OCI-LY7 (cell line): ENCODE data around the gene HTR1D. TPM values are rescaled to one million over a fixed set of nuclear protein-coding genes. Genes with fewer than 3 reads are reported as not detected.

Source experiments
- BruUV-seq: library from RNA; stranded (reverse); fragments of 400-500 nt; replicated peaks from 2 replicates; lab custom pipeline; 2021; lab: Mats Ljungman, UMichigan
- CTCF ChIA-PET: fragments of 300-600 bp; sonication (Branson Sonifier 250); formaldehyde crosslinking; loops from one replicate; lab custom pipeline; 2022; ENCODE audit warnings: antibody characterized with exemption; ENCODE audit not compliant: unreplicated experiment; lab: Charles Lee
- POLR2A ChIA-PET: fragments of 300-600 bp; sonication (Branson Sonifier 250); formaldehyde crosslinking; loops from one replicate; lab custom pipeline; 2022; ENCODE audit warnings: antibody characterized with exemption; lab: Charles Lee
- DNase-seq: peaks from one replicate; pipeline ENCODE4 v3.0.0-alpha.2; 2015; ENCODE audit warnings: low spot score
- H2AFZ ChIP-seq: fragments of 200-600 bp; sonication (generic), shearing (Covaris generic); 2 replicates; pipeline ENCODE4 v1.6.1; 2014; ENCODE audit warnings: mild to moderate bottlenecking, antibody characterized with exemption, low read length, moderate library complexity
- H3K27ac ChIP-seq: fragments of 200-600 bp; sonication (generic); 2 replicates; pipeline ENCODE4 v1.5.1; 2014; ENCODE audit warnings: mixed run types, low read depth, mild to moderate bottlenecking, moderate library complexity, low read length, inconsistent platforms; ENCODE audit not compliant: poor library complexity, severe bottlenecking
- H3K36me3 ChIP-seq: fragments of 200-600 bp; sonication (generic); 2 replicates; pipeline ENCODE4 v1.6.1; 2014; ENCODE audit warnings: mild to moderate bottlenecking, antibody characterized with exemption, low read length, moderate library complexity, mixed read lengths; ENCODE audit not compliant: insufficient read depth
- H3K4me1 ChIP-seq: fragments of 200-600 bp; sonication (generic); 2 replicates; pipeline ENCODE4 v1.5.1; 2014; ENCODE audit warnings: mild to moderate bottlenecking, low read length; ENCODE audit not compliant: insufficient read depth, poor library complexity, severe bottlenecking
- H3K4me2 ChIP-seq: fragments of 200-600 bp; sonication (generic); 2 replicates; pipeline ENCODE4 v1.6.1; 2014; ENCODE audit warnings: mild to moderate bottlenecking, low read length
- H3K4me3 ChIP-seq: fragments of 200-600 bp; sonication (generic); 2 replicates; pipeline ENCODE4 v1.5.1; 2014; ENCODE audit warnings: mild to moderate bottlenecking, low read depth, low read length; ENCODE audit not compliant: poor library complexity, severe bottlenecking
- H3K79me2 ChIP-seq: fragments of 200-600 bp; sonication (generic); 2 replicates; pipeline ENCODE4 v1.6.1; 2016; ENCODE audit warnings: low read depth, mild to moderate bottlenecking, low read length, moderate library complexity, mixed read lengths; ENCODE audit not compliant: insufficient read depth
- H3K9me2 ChIP-seq: fragments of 200-600 bp; sonication (generic); 2 replicates; pipeline ENCODE4 v1.6.1; 2016; ENCODE audit warnings: mild to moderate bottlenecking, low read length, mixed read lengths; ENCODE audit not compliant: insufficient read depth
- H3K9me3 ChIP-seq: fragments of 200-600 bp; sonication (generic); 2 replicates; pipeline ENCODE4 v1.6.1; 2014; ENCODE audit warnings: mild to moderate bottlenecking, mixed run types, low read length, mixed read lengths
- H4K20me1 ChIP-seq: fragments of 200-600 bp; sonication (generic); 2 replicates; pipeline ENCODE4 v1.6.1; 2014; ENCODE audit warnings: mild to moderate bottlenecking, antibody characterized with exemption, low read length, moderate library complexity, mixed read lengths; ENCODE audit not compliant: insufficient read depth
- EZH2phosphoT487 ChIP-seq: fragments of 200-600 bp; sonication (generic); IDR thresholded peaks from 2 replicates; pipeline ENCODE4 v1.6.1; 2018; ENCODE audit warnings: low read depth, borderline replicate concordance, mild to moderate bottlenecking, mixed run types, antibody characterized with exemption, low read length, moderate library complexity, mixed read lengths
- intact Hi-C: fragments of 100-400 bp; cut with micrococcal nuclease; formaldehyde crosslinking; loops from one replicate; pipeline ENCODE4 v1.10.0; 2022; ENCODE audit not compliant: unreplicated experiment
- total RNA-seq, 2 experiments: library from RNA; depleted of rRNA in 1 of 2; stranded (reverse); fragments of >200 nt in 1 of 2; shearing (Covaris generic) in 1 of 2; gene quantifications; 2 replicates each; pipeline ENCODE4 v1.2.3, GENCODE V29; 2014 to 2022
- TF ChIP-seq, protein P1 (sequence below): fragments of 200-600 bp; sonication (generic); conservative IDR thresholded peaks from 2 replicates; pipeline ENCODE4 v1.5.1; 2014; ENCODE audit warnings: mild to moderate bottlenecking, antibody characterized with exemption, low read length, moderate library complexity, mixed read lengths

Gene HTR1D
- total RNA-seq, 2 experiments from 2014 or later = not detected

DNA sequence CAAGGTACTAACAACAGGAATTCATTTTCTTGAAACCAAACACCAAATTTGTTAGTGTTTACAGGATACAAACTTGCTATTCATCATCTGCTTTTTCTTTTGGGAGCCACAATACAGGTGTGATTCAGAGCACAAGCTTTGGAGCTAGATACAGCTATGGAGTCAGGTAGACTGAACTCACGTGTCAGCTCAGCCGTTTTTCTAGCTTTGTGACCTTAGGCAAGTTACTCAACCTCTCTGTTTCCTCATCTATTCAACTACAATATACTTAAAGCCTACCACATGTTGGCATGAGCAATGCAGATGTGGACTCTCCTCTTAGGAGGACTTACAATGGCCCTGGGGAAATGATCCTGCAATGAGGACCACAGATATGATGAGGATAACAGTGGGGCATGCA, 6.3 kb downstream of the HTR1D start:
- intact Hi-C loops = loop anchor here (1.0 kb wide), 1 partner anchor 235 kb away; no protein-coding TSS in a partner anchor
- DNase-seq = no peak
- Histone ChIP-seq H3K79me2 (no peaks in the 10 kb centered on the region), H3K4me1 (no peaks in the 10 kb centered on the region), H2AFZ (no peak overlapping the region), H3K36me3 (no peaks in the 10 kb centered on the region), H3K9me2 (no peaks in the 10 kb centered on the region), H3K4me3 (no peak overlapping the region), H3K27ac (no peak overlapping the region), H3K9me3 (no peaks in the 10 kb centered on the region), H3K4me2 (no peak overlapping the region), H4K20me1 (no peaks in the 10 kb centered on the region)
- no TSS peak for BruUV-seq
- POLR2A ChIA-PET = interaction anchor here (0.6 kb wide), 1 partner anchor 240 kb away, joined by 3 read pairs; no protein-coding TSS in a partner anchor
- no peak for TF ChIP-seq EZH2phosphoT487
- TF ChIP-seq, protein P1, sequence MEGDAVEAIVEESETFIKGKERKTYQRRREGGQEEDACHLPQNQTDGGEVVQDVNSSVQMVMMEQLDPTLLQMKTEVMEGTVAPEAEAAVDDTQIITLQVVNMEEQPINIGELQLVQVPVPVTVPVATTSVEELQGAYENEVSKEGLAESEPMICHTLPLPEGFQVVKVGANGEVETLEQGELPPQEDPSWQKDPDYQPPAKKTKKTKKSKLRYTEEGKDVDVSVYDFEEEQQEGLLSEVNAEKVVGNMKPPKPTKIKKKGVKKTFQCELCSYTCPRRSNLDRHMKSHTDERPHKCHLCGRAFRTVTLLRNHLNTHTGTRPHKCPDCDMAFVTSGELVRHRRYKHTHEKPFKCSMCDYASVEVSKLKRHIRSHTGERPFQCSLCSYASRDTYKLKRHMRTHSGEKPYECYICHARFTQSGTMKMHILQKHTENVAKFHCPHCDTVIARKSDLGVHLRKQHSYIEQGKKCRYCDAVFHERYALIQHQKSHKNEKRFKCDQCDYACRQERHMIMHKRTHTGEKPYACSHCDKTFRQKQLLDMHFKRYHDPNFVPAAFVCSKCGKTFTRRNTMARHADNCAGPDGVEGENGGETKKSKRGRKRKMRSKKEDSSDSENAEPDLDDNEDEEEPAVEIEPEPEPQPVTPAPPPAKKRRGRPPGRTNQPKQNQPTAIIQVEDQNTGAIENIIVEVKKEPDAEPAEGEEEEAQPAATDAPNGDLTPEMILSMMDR = no peak
- CTCF ChIA-PET = no interaction called here

GRCh38 chr1:23210351-23210785, 6.9 kb downstream of the HTR1D start:
- Histone ChIP-seq H3K9me3 (no peaks in the 10 kb centered on the region), H4K20me1 (no peaks in the 10 kb centered on the region), H2AFZ (no peak overlapping the region), H3K9me2 (no peaks in the 10 kb centered on the region), H3K4me1 (no peaks in the 10 kb centered on the region), H3K27ac (no peak overlapping the region), H3K4me2 (no peak overlapping the region), H3K4me3 (no peak overlapping the region), H3K79me2 (no peaks in the 10 kb centered on the region), H3K36me3 (no peaks in the 10 kb centered on the region)
- TF ChIP-seq, protein P1 = peak; percentile 75
- TF ChIP-seq EZH2phosphoT487 = no peak
- CTCF ChIA-PET = no interaction called here
- intact Hi-C loops = loop anchor here (1.0 kb wide), 1 partner anchor 234 kb away; no protein-coding TSS in a partner anchor
- peak; percentile 52 for DNase-seq
- POLR2A ChIA-PET = no interaction called here
- no TSS peak for BruUV-seq

DNA sequence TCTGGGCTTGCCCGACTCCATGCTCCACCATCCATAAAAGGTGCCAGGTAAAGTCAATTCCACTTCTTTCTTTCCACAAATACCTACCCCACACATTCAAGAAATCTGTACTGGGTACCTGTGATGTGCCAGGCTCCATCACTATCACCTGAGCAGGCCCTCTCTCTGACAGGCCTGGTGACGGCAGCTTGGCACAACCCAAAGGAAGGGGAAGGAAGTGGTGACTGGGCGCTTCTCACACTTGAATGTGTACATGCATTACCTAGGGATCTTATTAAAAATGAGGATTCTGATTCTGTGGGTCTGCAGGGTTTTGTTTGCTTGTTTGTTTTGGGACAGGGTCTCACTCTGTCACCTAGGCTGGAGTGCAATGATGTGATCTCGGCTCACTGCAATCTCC, 7.5 kb downstream of the HTR1D start:
- Histone ChIP-seq H4K20me1 (no peaks in the 10 kb centered on the region), H3K4me1 (no peaks in the 10 kb centered on the region), H3K9me2 (no peaks in the 10 kb centered on the region), H3K4me3 (no peak overlapping the region), H3K79me2 (no peaks in the 10 kb centered on the region), H3K36me3 (no peaks in the 10 kb centered on the region), H2AFZ (no peak overlapping the region), H3K27ac (no peak overlapping the region), H3K9me3 (no peaks in the 10 kb centered on the region), H3K4me2 (no peak overlapping the region)
- intact Hi-C loops = loop anchor here (1.0 kb wide), 1 partner anchor 233 kb away; no protein-coding TSS in a partner anchor
- ChIA-PET CTCF (no interaction called here), POLR2A (no interaction called here)
- no TSS peak for BruUV-seq
- no peak for DNase-seq
- TF ChIP-seq, protein P1 = no peak
- TF ChIP-seq EZH2phosphoT487 = no peak
